Brain microvascular endothelial cell (primary cell): ENCODE measurements around the gene CDC42BPG.

Experiments used
- DNase-seq: peaks from one replicate; pipeline ENCODE4 v3.0.0-alpha.2; 2020
- H3K27ac ChIP-seq: fragments of 250-450 bp; sonication (Bioruptor Pico); 2 replicates; pipeline ENCODE4 v1.5.1; 2020; ENCODE audit warnings: mild to moderate bottlenecking, moderate library complexity
- H3K27me3 ChIP-seq: fragments of 250-450 bp; sonication (Bioruptor Pico); replicated peaks from 2 replicates; pipeline ENCODE4 v1.5.1; 2020; ENCODE audit warnings: mild to moderate bottlenecking
- H3K36me3 ChIP-seq: fragments of 250-450 bp; sonication (Bioruptor Pico); replicated peaks from 2 replicates; pipeline ENCODE4 v1.5.1; 2020; ENCODE audit warnings: mild to moderate bottlenecking
- H3K4me3 ChIP-seq: 2 replicates; pipeline ENCODE4 v1.5.1; 2011; ENCODE audit warnings: low read depth, mild to moderate bottlenecking, control low read depth, low read length, moderate library complexity
- CTCF ChIP-seq: IDR thresholded peaks from 2 replicates; pipeline ENCODE4 v1.5.1; 2011; ENCODE audit warnings: low read depth, mild to moderate bottlenecking, moderate library complexity, low read length, control low read depth, inconsistent platforms; ENCODE audit errors: missing control alignments
- in situ Hi-C: cut with HindIII; loops from 2 replicates; pipeline ENCODE4 v1.10.0; 2017; ENCODE audit warnings: low sequenced_read_pairs, low pct_ligation_motif_present

The CDC42BPG gene

GRCh38 chr11:64800303-64801157 lies 43.9 kb downstream of the CDC42BPG start:
- in situ Hi-C loops: no loop called here
- no peak for TF ChIP-seq CTCF
- Histone ChIP-seq H3K27ac (no peak overlapping the region), H3K36me3 (peaks cover 19% of the 10 kb centered on the region), H3K4me3 (no peak overlapping the region), H3K27me3 (no peaks in the 10 kb centered on the region)
- DNase-seq: no peak

- in situ Hi-C loops: no loop called here
- TF ChIP-seq CTCF: no peak
- Histone ChIP-seq H3K27ac (no peak overlapping the region), H3K4me3 (no peak overlapping the region), H3K36me3 (peaks cover 13% of the 10 kb centered on the region), H3K27me3 (no peaks in the 10 kb centered on the region)
- no peak for DNase-seq
These were observed 44.7 kb downstream of the CDC42BPG start for GRCh38 chr11:64799623-64800302.

GRCh38 chr11:64799256-64799622 lies 45.2 kb downstream of the CDC42BPG start:
- no peaks in the 10 kb centered on the region for H3K27me3 ChIP-seq
- DNase-seq: no peak
- in situ Hi-C loops: no loop called here
- H3K36me3 ChIP-seq: peaks cover 8% of the 10 kb centered on the region
- H3K4me3 ChIP-seq: no peak overlapping the region
- H3K27ac ChIP-seq: no peak overlapping the region
- no peak for TF ChIP-seq CTCF

- DNase-seq: no peak
- no peak overlapping the region for H3K27ac ChIP-seq
- TF ChIP-seq CTCF: no peak
- in situ Hi-C loops: no loop called here
- H3K4me3 ChIP-seq: no peak overlapping the region
- H3K36me3 ChIP-seq: peaks cover 8% of the 10 kb centered on the region
- H3K27me3 ChIP-seq: no peaks in the 10 kb centered on the region
These were observed 47.5 kb downstream of the CDC42BPG start for GRCh38 chr11:64796757-64797541.

GRCh38 chr11:64796047-64796756 lies 48.3 kb downstream of the CDC42BPG start:
- Histone ChIP-seq H3K27ac (no peak overlapping the region), H3K4me3 (no peak overlapping the region), H3K36me3 (peaks cover 8% of the 10 kb centered on the region), H3K27me3 (no peaks in the 10 kb centered on the region)
- no peak for TF ChIP-seq CTCF
- no peak for DNase-seq
- in situ Hi-C loops: no loop called here
